Mucosa of rectum (tissue), 2 donors: ENCODE measurements around the gene MBD5.

ENCODE experiments used
- H3K27ac ChIP-seq, 2 donors: one replicate each; pipeline ENCODE4 v1.7.0; 2013; ENCODE audit warnings: inconsistent platforms in 2 of 2, low read depth in 2 of 2, low read length in 2 of 2
- H3K27me3 ChIP-seq, 2 donors: one replicate each; pipeline ENCODE4 v1.7.0; 2013; ENCODE audit warnings: low read length in 2 of 2; ENCODE audit not compliant: control insufficient read depth in 2 of 2, insufficient read depth in 2 of 2
- H3K36me3 ChIP-seq, 2 donors: one replicate each; pipeline ENCODE4 v1.7.0; 2013; ENCODE audit warnings: low read length in 2 of 2; ENCODE audit not compliant: control insufficient read depth in 2 of 2, insufficient read depth in 2 of 2
- H3K4me1 ChIP-seq, 2 donors: one replicate each; pipeline ENCODE4 v1.7.0; 2013; ENCODE audit warnings: low read length in 2 of 2, mild to moderate bottlenecking in 1 of 2; ENCODE audit not compliant: control insufficient read depth in 2 of 2, insufficient read depth in 2 of 2
- H3K4me3 ChIP-seq, 2 donors: one replicate each; pipeline ENCODE4 v1.7.0; 2013; ENCODE audit warnings: low read length in 2 of 2
- H3K9ac ChIP-seq, 2 donors: one replicate each; pipeline ENCODE4 v1.7.0; 2013; ENCODE audit warnings: low read length in 2 of 2, low read depth in 1 of 2, mild to moderate bottlenecking in 1 of 2
- H3K9me3 ChIP-seq, 2 donors: one replicate each; pipeline ENCODE4 v1.7.0; 2013; ENCODE audit warnings: low read length in 2 of 2; ENCODE audit not compliant: control insufficient read depth in 2 of 2
- donor health status: healthy.
- donor health status: Normal muscosa, but diverticular disease.

The MBD5 gene

GRCh38 chr2:148362144-148362796 is 341.4 kb downstream of the MBD5 start:
- Histone ChIP-seq H3K9me3 (no peaks in the 10 kb centered on the region), H3K27me3 (no peaks in the 10 kb centered on the region), H3K9ac (no peak overlapping the region), H3K27ac (no peak overlapping the region), H3K36me3 (no peaks in the 10 kb centered on the region), H3K4me1 (no peaks in the 10 kb centered on the region), H3K4me3 (no peak overlapping the region)

- Histone ChIP-seq H3K27ac (no peak overlapping the region), H3K4me1 (no peaks in the 10 kb centered on the region), H3K9ac (no peak overlapping the region), H3K36me3 (no peaks in the 10 kb centered on the region), H3K4me3 (no peak overlapping the region), H3K27me3 (no peaks in the 10 kb centered on the region), H3K9me3 (no peaks in the 10 kb centered on the region)
Observed at GRCh38 chr2:148375214-148375613, 354.3 kb downstream of the MBD5 start.

- H3K4me1 ChIP-seq: no peaks in the 10 kb centered on the region
- no peak overlapping the region for H3K4me3 ChIP-seq
- no peak overlapping the region for H3K9ac ChIP-seq
- no peak overlapping the region for H3K27ac ChIP-seq
- no peaks in the 10 kb centered on the region for H3K36me3 ChIP-seq
- H3K9me3 ChIP-seq: no peaks in the 10 kb centered on the region
- no peaks in the 10 kb centered on the region for H3K27me3 ChIP-seq
Observed at GRCh38 chr2:148391324-148391723, 370.4 kb downstream of the MBD5 start.

GRCh38 chr2:148402786-148403185 is 381.9 kb downstream of the MBD5 start:
- Histone ChIP-seq H3K27ac (no peak overlapping the region), H3K4me3 (no peak overlapping the region), H3K9me3 (no peaks in the 10 kb centered on the region)

GRCh38 chr2:148410899-148411298 is 390.0 kb downstream of the MBD5 start:
- no peaks in the 10 kb centered on the region for H3K4me1 ChIP-seq
- no peaks in the 10 kb centered on the region for H3K36me3 ChIP-seq
- H3K4me3 ChIP-seq: no peak overlapping the region
- H3K9ac ChIP-seq: no peak overlapping the region
- peaks cover 2 to 4% of the 10 kb centered on the region in 2 donors for H3K9me3 ChIP-seq
- H3K27ac ChIP-seq: no peak overlapping the region
- no peaks in the 10 kb centered on the region for H3K27me3 ChIP-seq

More at GRCh38 chr2:148402786-148403185, 381.9 kb downstream of the MBD5 start:
- no peaks in the 10 kb centered on the region for H3K4me1 ChIP-seq
- no peaks in the 10 kb centered on the region for H3K36me3 ChIP-seq
- no peak overlapping the region for H3K9ac ChIP-seq
- H3K27me3 ChIP-seq: no peaks in the 10 kb centered on the region

GRCh38 chr2:148416248-148416647 is 395.4 kb downstream of the MBD5 start:
- no peak overlapping the region for H3K9ac ChIP-seq
- no peaks in the 10 kb centered on the region for H3K36me3 ChIP-seq
- no peak overlapping the region for H3K4me3 ChIP-seq
- no peaks in the 10 kb centered on the region for H3K4me1 ChIP-seq
- no peak overlapping the region for H3K27ac ChIP-seq
- no peaks in the 10 kb centered on the region for H3K27me3 ChIP-seq
- H3K9me3 ChIP-seq: peaks cover 4% of the 10 kb centered on the region in 2 donors

- Histone ChIP-seq H3K36me3 (no peaks in the 10 kb centered on the region), H3K4me1 (no peaks in the 10 kb centered on the region), H3K4me3 (no peak overlapping the region), H3K9me3 (no peaks in the 10 kb centered on the region), H3K27ac (no peak overlapping the region), H3K9ac (no peak overlapping the region), H3K27me3 (no peaks in the 10 kb centered on the region)
Observed at GRCh38 chr2:148430101-148430500, 409.2 kb downstream of the MBD5 start.

- Histone ChIP-seq H3K4me3 (no peak overlapping the region), H3K9ac (no peak overlapping the region), H3K4me1 (no peaks in the 10 kb centered on the region), H3K36me3 (no peaks in the 10 kb centered on the region), H3K27me3 (no peaks in the 10 kb centered on the region), H3K27ac (no peak overlapping the region), H3K9me3 (no peaks in the 10 kb centered on the region)
Observed at GRCh38 chr2:148447877-148448276, 427.0 kb downstream of the MBD5 start.

- no peak overlapping the region for H3K27ac ChIP-seq
- no peaks in the 10 kb centered on the region for H3K9me3 ChIP-seq
- H3K27me3 ChIP-seq: no peaks in the 10 kb centered on the region
- H3K36me3 ChIP-seq: no peaks in the 10 kb centered on the region
- H3K9ac ChIP-seq: no peak overlapping the region
- no peak overlapping the region for H3K4me3 ChIP-seq
- H3K4me1 ChIP-seq: no peaks in the 10 kb centered on the region
Observed at GRCh38 chr2:148450531-148450930, 429.6 kb downstream of the MBD5 start.

GRCh38 chr2:148451046-148451445 is 430.2 kb downstream of the MBD5 start:
- H3K4me1 ChIP-seq: no peaks in the 10 kb centered on the region
- no peaks in the 10 kb centered on the region for H3K27me3 ChIP-seq
- H3K9me3 ChIP-seq: no peaks in the 10 kb centered on the region
- no peak overlapping the region for H3K4me3 ChIP-seq
- H3K27ac ChIP-seq: no peak overlapping the region
- no peaks in the 10 kb centered on the region for H3K36me3 ChIP-seq
- no peak overlapping the region for H3K9ac ChIP-seq

GRCh38 chr2:148455791-148456190 is 434.9 kb downstream of the MBD5 start:
- Histone ChIP-seq H3K9me3 (no peaks in the 10 kb centered on the region), H3K4me3 (no peak overlapping the region), H3K9ac (no peak overlapping the region), H3K4me1 (no peaks in the 10 kb centered on the region), H3K36me3 (no peaks in the 10 kb centered on the region), H3K27ac (no peak overlapping the region), H3K27me3 (no peaks in the 10 kb centered on the region)
